Measurements from ENCODE around the gene TWIST2.

The TWIST2 gene
- 0 to 0.13 reads per million in 2 donors for total RNA-seq

GRCh38 chr2:238847841-238848690, at the start of gene TWIST2:
TSS of gene TWIST2 (plus strand) at chr2:238848085. CDS start at chr2:238848216, 131 bp downstream.
- DNase-seq = peak in 1 of 5 experiments; percentile 15

- DNase-seq = no peak
These were observed 46.1 kb upstream of the TWIST2 start for GRCh38 chr2:238801791-238802190.

GRCh38 chr2:238802957-238803356, 44.9 kb upstream of the TWIST2 start:
- DNase-seq = no peak

GRCh38 chr2:238803996-238804870, 43.7 kb upstream of the TWIST2 start:
- no peak for DNase-seq

GRCh38 chr2:238808761-238809160, 39.1 kb upstream of the TWIST2 start:
- DNase-seq = no peak

GRCh38 chr2:238810321-238810720, 37.6 kb upstream of the TWIST2 start:
- no peak for DNase-seq

GRCh38 chr2:238811293-238811692, 36.6 kb upstream of the TWIST2 start:
- DNase-seq = no peak

- DNase-seq = no peak
These were observed 36.1 kb upstream of the TWIST2 start for GRCh38 chr2:238811759-238812158.

- DNase-seq = no peak
These were observed 34.8 kb upstream of the TWIST2 start for GRCh38 chr2:238813109-238813508.

GRCh38 chr2:238814815-238815214, 33.1 kb upstream of the TWIST2 start:
- DNase-seq = no peak

GRCh38 chr2:238816291-238816690, 31.6 kb upstream of the TWIST2 start:
- DNase-seq = no peak

- DNase-seq = no peak
These were observed 30.5 kb upstream of the TWIST2 start for GRCh38 chr2:238817382-238817781.

GRCh38 chr2:238817891-238818290, 30.0 kb upstream of the TWIST2 start:
- no peak for DNase-seq

GRCh38 chr2:238818561-238818960, 29.3 kb upstream of the TWIST2 start:
- no peak for DNase-seq

GRCh38 chr2:238820197-238820596, 27.7 kb upstream of the TWIST2 start:
- DNase-seq = no peak

GRCh38 chr2:238820916-238821315, 27.0 kb upstream of the TWIST2 start:
- DNase-seq = no peak

GRCh38 chr2:238821391-238821790, 26.5 kb upstream of the TWIST2 start:
- no peak for DNase-seq

- DNase-seq = no peak
These were observed 25.8 kb upstream of the TWIST2 start for GRCh38 chr2:238821944-238822670.

- no peak for DNase-seq
These were observed 24.9 kb upstream of the TWIST2 start for GRCh38 chr2:238822955-238823354.

GRCh38 chr2:238831177-238831576, 16.7 kb upstream of the TWIST2 start:
- DNase-seq = no peak

- DNase-seq = no peak
These were observed 12.9 kb upstream of the TWIST2 start for GRCh38 chr2:238834982-238835381.

GRCh38 chr2:238835726-238836301, 12.1 kb upstream of the TWIST2 start:
- no peak for DNase-seq

Data from T-helper 2 cell (primary cell).